H1 (cell line): Measurements from ENCODE around the gene FRZB. TPM values are rescaled to one million over a fixed set of nuclear protein-coding genes. Genes with fewer than 3 reads are reported as not detected.

Experiments used
- CTCF ChIA-PET: fragments of 300-600 bp; sonication (Branson Sonifier 250); formaldehyde crosslinking; loops from one replicate; lab custom pipeline; 2021; ENCODE audit not compliant: partially characterized antibody; lab: Charles Lee
- POLR2A ChIA-PET: fragments of 300-600 bp; sonication (Branson Sonifier 250); formaldehyde crosslinking; loops from one replicate; lab custom pipeline; 2021; ENCODE audit warnings: inconsistent platforms; ENCODE audit not compliant: partially characterized antibody; lab: Charles Lee
- DNase-seq, 2 experiments: peaks; one replicate each; pipeline versions ENCODE4 v3.0.0 to v3.0.0-alpha.2; 2010 to 2022; ENCODE audit warnings: low spot score in 2 of 2, low read depth in 1 of 2, mixed read lengths in 1 of 2
- FAIRE-seq: peaks from 2 replicates; lab custom pipeline; 2011; peaks lifted over from hg19 to GRCh38; lab: Jason Lieb, UNC
- H2AFZ ChIP-seq: 2 replicates; pipeline ENCODE4 v1.8.1; 2012; ENCODE audit warnings: low read length, inconsistent platforms
- H2AK5ac ChIP-seq: 2 replicates; pipeline ENCODE4 v1.6.1; 2013; ENCODE audit warnings: low read depth, low read length
- H2BK120ac ChIP-seq: replicated peaks from 2 replicates; pipeline ENCODE3; 2013; ENCODE audit warnings: low read depth, low read length, inconsistent platforms
- H2BK12ac ChIP-seq: 2 replicates; pipeline ENCODE4 v1.6.1; 2013; ENCODE audit warnings: low read depth, low read length
- H2BK15ac ChIP-seq: 2 replicates; pipeline ENCODE4 v1.6.1; 2013; ENCODE audit warnings: low read length
- H2BK20ac ChIP-seq: 2 replicates; pipeline ENCODE4 v1.6.1; 2013; ENCODE audit warnings: low read length
- H2BK5ac ChIP-seq: 2 replicates; pipeline ENCODE4 v1.6.1; 2013; ENCODE audit warnings: low read depth, low read length
- H3K14ac ChIP-seq: 2 replicates; pipeline ENCODE4 v1.6.1; 2013; ENCODE audit warnings: inconsistent platforms; ENCODE audit not compliant: insufficient read length
- H3K18ac ChIP-seq: 2 replicates; pipeline ENCODE4 v1.6.1; 2013; ENCODE audit warnings: low read length; ENCODE audit errors: extremely low read depth
- H3K23ac ChIP-seq: 2 replicates; pipeline ENCODE4 v1.6.1; 2013; ENCODE audit warnings: inconsistent platforms; ENCODE audit not compliant: insufficient read length
- H3K23me2 ChIP-seq: 2 replicates; pipeline ENCODE4 v1.6.1; 2013; ENCODE audit warnings: low read depth, low read length
- H3K27ac ChIP-seq: 2 replicates; pipeline ENCODE4 v1.6.1; 2011; ENCODE audit warnings: low read depth, low read length, inconsistent platforms
- H3K27me3 ChIP-seq, 4 experiments: replicated peaks in 1 of 4; 1 replicate in 1 of 4; 2 replicates in 3 of 4; pipeline versions ENCODE4 v1.6.1 to v1.8.1; 2011 to 2013; ENCODE audit warnings: low read length in 3 of 4, mild to moderate bottlenecking in 3 of 4, inconsistent platforms in 2 of 4, mixed read lengths in 2 of 4, moderate library complexity in 1 of 4; ENCODE audit not compliant: control insufficient read depth in 3 of 4, insufficient read depth in 3 of 4; ENCODE audit errors: extremely low read depth in 1 of 4
- H3K36me3 ChIP-seq, 4 experiments: 2 replicates each; pipeline versions ENCODE4 v1.6.1 to v1.8.1; 2011 to 2013; ENCODE audit warnings: mild to moderate bottlenecking in 4 of 4, low read length in 3 of 4, moderate library complexity in 2 of 4, control low read depth in 1 of 4, inconsistent platforms in 1 of 4; ENCODE audit not compliant: insufficient read depth in 4 of 4, control insufficient read depth in 2 of 4
- H3K4ac ChIP-seq: replicated peaks from 2 replicates; pipeline ENCODE3; 2013; ENCODE audit warnings: low read length, low read depth, mixed read lengths, inconsistent platforms; ENCODE audit not compliant: insufficient read length
- H3K4me1 ChIP-seq, 4 experiments: replicated peaks in 1 of 4; 1 replicate in 1 of 4; 2 replicates in 3 of 4; pipeline versions ENCODE4 v1.6.1 to v1.8.1; 2011 to 2013; ENCODE audit warnings: low read length in 3 of 4, inconsistent platforms in 2 of 4, mixed read lengths in 1 of 4; ENCODE audit not compliant: insufficient read depth in 4 of 4, control insufficient read depth in 3 of 4
- H3K4me2 ChIP-seq, 2 experiments: 2 replicates each; pipeline versions ENCODE4 v1.6.1 to v1.8.1; 2011 to 2013; ENCODE audit warnings: low read depth in 2 of 2, low read length in 2 of 2, control low read depth in 1 of 2, inconsistent platforms in 1 of 2, mild to moderate bottlenecking in 1 of 2; ENCODE audit not compliant: insufficient read depth in 1 of 2
- H3K4me3 ChIP-seq, 4 experiments: fragments of 200-600, 300-600 bp in 1 of 4; sonication (generic), shearing (Covaris generic), sonication (Bioruptor Twin) in 1 of 4; 2 replicates each; pipeline versions ENCODE4 v1.5.1 to v1.8.1; 2011 to 2016; ENCODE audit warnings: low read length in 4 of 4, low read depth in 3 of 4, control low read depth in 2 of 4, inconsistent platforms in 2 of 4, mild to moderate bottlenecking in 2 of 4, mixed read lengths in 1 of 4, moderate library complexity in 1 of 4; ENCODE audit not compliant: insufficient read depth in 2 of 4; ENCODE audit errors: extremely low read depth in 1 of 4
- H3K56ac ChIP-seq: replicated peaks from 2 replicates; pipeline ENCODE3; 2013; ENCODE audit warnings: low read depth, mild to moderate bottlenecking, mixed read lengths, low read length, inconsistent platforms; ENCODE audit not compliant: insufficient read length
- H3K79me1 ChIP-seq: 2 replicates; pipeline ENCODE4 v1.6.1; 2013; ENCODE audit warnings: low read depth, low read length, control low read depth
- H3K79me2 ChIP-seq, 2 experiments: 2 replicates each; pipeline versions ENCODE4 v1.6.1 to v1.8.1; 2012 to 2013; ENCODE audit warnings: low read length in 2 of 2, mild to moderate bottlenecking in 2 of 2, inconsistent platforms in 1 of 2; ENCODE audit not compliant: insufficient read depth in 2 of 2, control insufficient read depth in 1 of 2
- H3K9ac ChIP-seq, 4 experiments: replicated peaks in 1 of 4; 1 replicate in 1 of 4; 2 replicates in 3 of 4; pipeline versions ENCODE4 v1.6.1 to v1.8.1; 2011 to 2013; ENCODE audit warnings: low read depth in 3 of 4, low read length in 3 of 4, control low read depth in 2 of 4, mild to moderate bottlenecking in 2 of 4, moderate library complexity in 2 of 4, inconsistent platforms in 1 of 4; ENCODE audit errors: extremely low read depth in 1 of 4
- H3K9me3 ChIP-seq, 2 experiments: 2 replicates each; pipeline versions ENCODE4 v1.6.1 to v1.8.1; 2012 to 2013; ENCODE audit warnings: mild to moderate bottlenecking in 2 of 2, moderate library complexity in 2 of 2, control low read depth in 1 of 2, inconsistent platforms in 1 of 2, low read depth in 1 of 2, low read length in 1 of 2, mixed read lengths in 1 of 2; ENCODE audit not compliant: insufficient read depth in 2 of 2
- H4K20me1 ChIP-seq, 2 experiments: replicated peaks in 1 of 2; 2 replicates each; pipeline versions ENCODE3 to v1.8.1; 2011 to 2013; ENCODE audit warnings: inconsistent platforms in 2 of 2, low read length in 2 of 2, mild to moderate bottlenecking in 1 of 2; ENCODE audit not compliant: insufficient read depth in 2 of 2, control insufficient read depth in 1 of 2
- H4K5ac ChIP-seq: 2 replicates; pipeline ENCODE4 v1.6.1; 2013; ENCODE audit warnings: low read length, low read depth, mixed read lengths, inconsistent platforms; ENCODE audit not compliant: insufficient read length
- H4K8ac ChIP-seq: 2 replicates; pipeline ENCODE4 v1.8.0; 2013; ENCODE audit warnings: mild to moderate bottlenecking, moderate library complexity, low read length, inconsistent platforms; ENCODE audit not compliant: insufficient read depth; ENCODE audit errors: extremely low read depth
- H4K91ac ChIP-seq: replicated peaks from 2 replicates; pipeline ENCODE3; 2013; ENCODE audit warnings: low read length, mixed read lengths, inconsistent platforms; ENCODE audit not compliant: insufficient read length
- BRCA1 ChIP-seq: IDR thresholded peaks from 2 replicates; pipeline ENCODE4 v1.6.1; 2012; ENCODE audit warnings: low read depth, low read length, improper control_type of control experiment
- CBX8 ChIP-seq: fragments of 300-800, 300-1000 bp; sonication (generic); IDR thresholded peaks from 2 replicates; pipeline ENCODE4 v1.7.1; 2016; ENCODE audit warnings: low read depth, low read length, borderline replicate concordance
- CEBPB ChIP-seq: IDR thresholded peaks from 2 replicates; pipeline ENCODE4 v1.6.1; 2012; ENCODE audit warnings: low read depth, low read length
- CREB1 ChIP-seq: IDR thresholded peaks from 2 replicates; pipeline ENCODE4 v1.6.1; 2012; ENCODE audit warnings: inconsistent platforms
- CTCF ChIP-seq, 3 experiments: IDR thresholded peaks; 1 replicate in 2 of 3; 2 replicates in 1 of 3; pipeline versions ENCODE4 v1.5.1 to v1.6.1; 2011; ENCODE audit warnings: low read length in 3 of 3, mild to moderate bottlenecking in 3 of 3, inconsistent platforms in 2 of 3, low read depth in 1 of 3, moderate library complexity in 1 of 3; ENCODE audit not compliant: insufficient read depth in 1 of 3; ENCODE audit errors: control extremely low read depth in 1 of 3
- EP300 ChIP-seq, 2 experiments: IDR thresholded peaks; 1 replicate in 1 of 2; 2 replicates in 1 of 2; pipeline ENCODE4 v1.6.1; 2011 to 2012; ENCODE audit warnings: low read depth in 2 of 2, low read length in 2 of 2, mild to moderate bottlenecking in 2 of 2, borderline replicate concordance in 1 of 2, inconsistent platforms in 1 of 2, moderate library complexity in 1 of 2
- KDM5A ChIP-seq: fragments of 200-600 bp; IDR thresholded peaks from 2 replicates; pipeline ENCODE4 v1.7.1; 2012; ENCODE audit warnings: mild to moderate bottlenecking, low read length, inconsistent platforms, mixed read lengths
- MAFK ChIP-seq: IDR thresholded peaks from 2 replicates; pipeline ENCODE4 v1.6.1; 2012; ENCODE audit warnings: low read depth, mild to moderate bottlenecking, improper control_type of control experiment, low read length
- NANOG ChIP-seq: IDR thresholded peaks from 2 replicates; pipeline ENCODE4 v1.6.1; 2011; ENCODE audit warnings: low read length, low read depth, mild to moderate bottlenecking, inconsistent platforms; ENCODE audit not compliant: insufficient read depth, poor library complexity, severe bottlenecking
- RNF2 ChIP-seq: fragments of 200-900, 300-1000 bp; sonication (generic); IDR thresholded peaks from 2 replicates; pipeline ENCODE4 v1.7.1; 2016; ENCODE audit warnings: borderline replicate concordance, low read depth, mild to moderate bottlenecking, antibody characterized with exemption, low read length; ENCODE audit not compliant: poor library complexity, severe bottlenecking; ENCODE audit errors: missing control alignments
- RXRA ChIP-seq: IDR thresholded peaks from 2 replicates; pipeline ENCODE4 v1.6.1; 2011; ENCODE audit warnings: low read depth, mild to moderate bottlenecking, low read length, moderate library complexity; ENCODE audit not compliant: insufficient read depth
- SP4 ChIP-seq: IDR thresholded peaks from 2 replicates; pipeline ENCODE4 v1.6.1; 2012; ENCODE audit warnings: low read length, inconsistent platforms
- WGBS, 2 experiments: shearing (Covaris generic) in 1 of 2; methylation state at CpG; one replicate each; pipeline versions ENCODE4 v1.1.6 to v1.1.7; 2013 to 2015; ENCODE audit warnings: low lambda C conversion rate in 2 of 2, mixed read lengths in 2 of 2, inconsistent platforms in 1 of 2, low coverage in 1 of 2, missing lambda C conversion rate in 1 of 2; ENCODE audit not compliant: insufficient replicate concordance in 2 of 2, insufficient coverage in 1 of 2, insufficient read length in 1 of 2; ENCODE audit errors: extremely low coverage in 1 of 2, missing lambda C conversion rate in 1 of 2; 5-methylcytosine and 5-hydroxymethylcytosine counted together
- polyA plus RNA-seq, 7 experiments: library from polyadenylated mRNA; depleted of rRNA in 3 of 7; stranded (reverse) in 5 of 7; unstranded in 2 of 7; fragments of >200 nt in 5 of 7; fragments of 200-250 nt in 2 of 7; gene quantifications; 1 replicate in 5 of 7; 2 replicates in 1 of 7; 4 replicates in 1 of 7; pipeline versions ENCODE4 v1.2.1 to v1.2.3, GENCODE V29; 2011 to 2013; ENCODE audit warnings: missing spikeins in 2 of 7, mixed read lengths in 2 of 7
- total RNA-seq: library from RNA; stranded (reverse); fragmentation: NEBNext Ultra II Directional; extraction: Animal tissue kit (Norgen Biotek cat#: 25700); gene quantifications from 2 replicates; pipeline ENCODE4 v1.2.1, GENCODE V29; 2021

The FRZB gene
- total and polyA plus RNA-seq, 2 of the 8 experiments (the other 6 are each of a cell fraction or from before 2014, with no cell fraction given), result 4.4 to 4.6 TPM

GRCh38 chr2:182897137-182897536 lies 30.7 kb upstream of the FRZB start:
- Histone ChIP-seq H3K36me3 (no peaks in the 10 kb centered on the region), H4K8ac (no peak overlapping the region), H2BK120ac (no peak overlapping the region), H3K14ac (no peak overlapping the region), H2BK5ac (no peak overlapping the region), H4K20me1 (no peaks in the 10 kb centered on the region), H3K56ac (no peak overlapping the region), H3K9ac (no peak overlapping the region), H4K91ac (no peak overlapping the region), H2AK5ac (no peak overlapping the region), H2BK15ac (no peak overlapping the region), H2AFZ (no peak overlapping the region), H3K4me1 (no peaks in the 10 kb centered on the region; a peak in 1 of 7 replicates), H3K23me2 (no peaks in the 10 kb centered on the region), H3K79me1 (no peaks in the 10 kb centered on the region), H3K4ac (no peak overlapping the region), H3K4me3 (no peak overlapping the region), H3K9me3 (no peaks in the 10 kb centered on the region), H3K79me2 (no peaks in the 10 kb centered on the region), H3K27me3 (no peaks in the 10 kb centered on the region), H3K23ac (no peak overlapping the region), H2BK20ac (no peak overlapping the region), H4K5ac (no peak overlapping the region), H3K4me2 (no peak overlapping the region), H2BK12ac (no peak overlapping the region), H3K27ac (no peak overlapping the region), H3K18ac (no peak overlapping the region)
- DNase-seq (no peak), FAIRE-seq (no peak)
- CTCF ChIA-PET, result no interaction called here
- WGBS, 2 experiments, result 78% methylated on average over 1 of the region's 1 CpG; no CpG with 5 or more reads in 1 of the 2 experiments
- POLR2A ChIA-PET, result no interaction called here
- TF ChIP-seq CEBPB (no peak), CBX8 (no peak), CTCF (IDR thresholded peaks at IDR 0.05; ENCODE audit: control extremely low read depth in 1 of 3, insufficient read depth in 1 of 3, low read depth in 1 of 3, low read length in 3 of 3) (no peak), EP300 (IDR thresholded peaks at IDR 0.05; ENCODE audit: borderline replicate concordance in 1 of 2, low read depth in 2 of 2, low read length in 2 of 2) (no peak), NANOG (no peak), RNF2 (no peak), RXRA (no peak), CREB1 (no peak), KDM5A (no peak), MAFK (no peak), BRCA1 (no peak), SP4 (no peak)
